HG03108 (cell line): Measurements from ENCODE around the gene DUSP1.
"Not testable (repeated sequence)": the region's sequence is repeated elsewhere in the genome, so short reads cannot be mapped to it uniquely, and the experiment has no call there.

Experiments used
- ATAC-seq: cut with Tn5 transposase; IDR thresholded peaks from one replicate; pipeline ENCODE4 v1.9.1; 2021; ENCODE audit warnings: moderate library complexity; ENCODE audit not compliant: unreplicated experiment

Gene DUSP1

GRCh38 chr5:172798422-172799215, 27.6 kb upstream of the DUSP1 start:
- no peak for ATAC-seq

GRCh38 chr5:172797771-172798191, 26.8 kb upstream of the DUSP1 start:
- ATAC-seq, result no peak

- no peak for ATAC-seq
Measured at GRCh38 chr5:172796306-172796705, 25.3 kb upstream of the DUSP1 start.

GRCh38 chr5:172795318-172795977, 24.5 kb upstream of the DUSP1 start:
- ATAC-seq, result no peak

- ATAC-seq, result no peak
Measured at GRCh38 chr5:172793577-172794488, 22.8 kb upstream of the DUSP1 start.

- no peak for ATAC-seq
Measured at GRCh38 chr5:172792701-172793570, 21.9 kb upstream of the DUSP1 start.

GRCh38 chr5:172791726-172792445, 20.9 kb upstream of the DUSP1 start:
- ATAC-seq, result no peak

- no peak for ATAC-seq
Measured at GRCh38 chr5:172791286-172791685, 20.3 kb upstream of the DUSP1 start.

GRCh38 chr5:172790496-172790889, 19.5 kb upstream of the DUSP1 start:
- no peak for ATAC-seq

GRCh38 chr5:172789687-172790495, 18.9 kb upstream of the DUSP1 start:
- ATAC-seq, result no peak

GRCh38 chr5:172788771-172789686, 18.0 kb upstream of the DUSP1 start:
- ATAC-seq, result no peak

GRCh38 chr5:172787538-172787937, 16.5 kb upstream of the DUSP1 start:
- not testable (repeated sequence) for ATAC-seq

- ATAC-seq, result no peak
Measured at GRCh38 chr5:172786736-172787462, 15.9 kb upstream of the DUSP1 start.

- no peak for ATAC-seq
Measured at GRCh38 chr5:172785429-172786088, 14.6 kb upstream of the DUSP1 start.

- ATAC-seq, result not testable (repeated sequence)
Measured at GRCh38 chr5:172784162-172784561, 13.2 kb upstream of the DUSP1 start.

GRCh38 chr5:172783319-172783718, 12.3 kb upstream of the DUSP1 start:
- not testable (repeated sequence) for ATAC-seq
